Measurements from ENCODE around the gene CPNE7.

DNA sequence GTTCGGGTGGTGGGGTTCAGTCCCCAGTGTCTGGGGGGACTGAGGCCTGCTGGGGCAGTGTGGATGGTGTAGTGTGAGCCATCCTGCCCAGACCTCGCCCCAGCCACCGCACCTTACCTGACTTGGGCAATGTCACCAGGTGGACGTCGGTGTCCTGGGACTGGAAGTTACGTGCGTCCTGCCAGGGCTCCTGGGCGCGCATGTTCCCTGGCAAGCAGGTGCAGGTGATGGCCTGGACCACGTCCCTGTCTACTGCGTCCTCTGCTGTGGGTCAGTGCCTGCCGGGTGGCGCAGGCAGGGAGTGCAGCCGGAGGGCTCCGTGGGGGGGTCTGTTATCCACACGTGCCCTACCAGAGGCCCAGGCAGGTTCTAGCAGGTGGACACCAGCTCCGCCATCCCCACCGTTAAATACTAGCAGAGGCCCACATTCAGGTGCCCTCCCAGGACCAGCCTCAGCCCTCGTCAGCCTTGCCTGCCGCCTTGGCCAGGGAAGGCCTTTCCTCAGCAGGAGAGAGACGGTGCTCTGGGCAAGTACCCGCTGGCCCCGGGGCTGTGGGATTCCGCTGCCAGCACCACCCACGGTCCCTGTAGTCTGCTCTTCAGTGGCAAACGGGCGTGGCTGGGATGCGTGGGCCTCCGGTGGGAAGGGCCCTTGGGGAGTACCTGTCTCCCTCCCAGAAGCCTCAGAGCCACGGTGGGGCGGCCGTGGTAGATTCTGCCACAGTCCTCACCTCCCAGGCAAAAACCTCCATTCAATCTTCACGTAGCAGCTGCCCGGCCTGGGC lies 29.8 kb downstream of the CPNE7 start:
- TF ChIP-seq POLR2A (IDR thresholded peaks at IDR 0.05; ENCODE audit: low read length) (no peak), GATA1 (IDR thresholded peaks at IDR 0.05; ENCODE audit: low read depth, low read length) (no peak)

All from erythroblast (primary cell).